CD4-positive, alpha-beta T cell treated with Interferon alpha-2 for 1 hour (primary cell): Measurements from ENCODE around the gene HAVCR2.
A peak's percentile ranks its signal among the peaks of the same experiment; 100 is the strongest.

Source experiments
- DNase-seq, 2 donors: peaks; one replicate each; pipeline ENCODE4 v3.0.0-alpha.2; 2020 to 2022

The HAVCR2 gene

GRCh38 chr5:157108976-157109375 lies at the start of gene HAVCR2:
HAVCR2 (minus strand) TSS chr5:157109044; CDS start chr5:157108983, 61 bp downstream.
- peak; percentile 60 to 66 for DNase-seq

DNA sequence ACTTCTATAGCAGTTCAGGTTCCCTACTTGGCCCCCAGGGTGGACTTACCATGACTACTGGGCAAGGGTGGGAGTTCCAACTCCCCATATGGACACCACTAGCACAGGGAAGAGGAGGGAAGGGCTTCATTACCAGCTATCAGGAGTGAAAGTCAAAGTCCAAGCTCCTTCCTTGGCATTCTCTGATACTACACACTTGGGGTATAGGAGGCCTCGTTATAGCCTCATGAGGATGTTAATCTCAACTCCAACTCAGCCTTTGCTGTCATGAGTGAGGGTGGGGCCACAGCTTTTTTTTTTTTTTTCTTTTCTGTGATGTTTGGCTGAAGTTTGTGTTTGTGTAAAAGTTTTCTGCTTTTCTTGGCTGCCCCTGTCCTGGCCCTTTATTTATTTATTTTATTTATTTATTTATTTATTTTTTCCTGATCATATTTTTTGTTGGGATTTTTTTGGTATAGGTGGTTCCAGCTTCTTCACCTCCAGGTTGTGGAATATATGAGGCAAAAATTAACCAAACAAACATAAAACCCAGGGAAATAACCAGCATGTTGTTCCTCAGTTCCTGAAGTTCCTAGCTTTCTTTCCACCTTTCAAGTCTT lies 48.5 kb upstream of the HAVCR2 start:
- no peak for DNase-seq

DNA sequence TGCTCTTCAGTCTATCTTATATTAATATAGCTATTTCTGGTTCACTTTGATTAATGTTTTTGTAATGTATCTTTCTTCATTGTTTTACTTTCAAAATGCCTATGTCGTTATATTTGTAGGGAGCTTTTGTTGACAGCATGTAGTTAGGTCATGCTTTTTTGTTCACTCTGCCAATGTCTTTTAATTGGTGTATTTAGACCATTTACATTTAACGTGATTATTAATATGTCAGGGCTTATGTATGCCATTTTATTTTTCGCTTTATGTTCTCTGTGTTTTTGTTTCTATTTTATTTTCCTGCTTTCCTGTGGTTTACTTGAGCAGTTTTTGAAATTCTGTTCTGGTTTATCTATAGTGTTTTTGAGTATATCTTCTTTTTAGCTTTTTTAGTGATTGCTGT lies 46.5 kb upstream of the HAVCR2 start:
- DNase-seq = no peak

DNA sequence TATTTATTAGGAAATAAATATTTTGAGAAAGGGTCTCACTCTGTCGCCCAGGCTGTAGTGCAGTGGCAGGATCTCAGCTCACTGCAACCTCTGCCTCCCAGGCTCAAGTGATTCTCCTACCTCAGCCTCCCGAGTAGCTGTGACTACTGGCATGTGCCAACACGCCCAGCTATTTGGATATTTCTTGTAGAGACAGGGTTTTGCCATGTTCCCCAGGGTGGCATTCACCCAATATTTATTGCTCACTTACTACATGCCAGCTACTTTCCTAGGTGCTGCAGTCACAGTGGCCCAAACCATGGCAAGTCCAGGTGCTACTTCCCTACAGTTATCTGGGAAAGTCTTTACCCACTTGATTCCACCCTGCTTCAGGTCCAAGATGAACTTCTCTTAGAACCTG lies 42.2 kb upstream of the HAVCR2 start:
- DNase-seq = no peak

DNA sequence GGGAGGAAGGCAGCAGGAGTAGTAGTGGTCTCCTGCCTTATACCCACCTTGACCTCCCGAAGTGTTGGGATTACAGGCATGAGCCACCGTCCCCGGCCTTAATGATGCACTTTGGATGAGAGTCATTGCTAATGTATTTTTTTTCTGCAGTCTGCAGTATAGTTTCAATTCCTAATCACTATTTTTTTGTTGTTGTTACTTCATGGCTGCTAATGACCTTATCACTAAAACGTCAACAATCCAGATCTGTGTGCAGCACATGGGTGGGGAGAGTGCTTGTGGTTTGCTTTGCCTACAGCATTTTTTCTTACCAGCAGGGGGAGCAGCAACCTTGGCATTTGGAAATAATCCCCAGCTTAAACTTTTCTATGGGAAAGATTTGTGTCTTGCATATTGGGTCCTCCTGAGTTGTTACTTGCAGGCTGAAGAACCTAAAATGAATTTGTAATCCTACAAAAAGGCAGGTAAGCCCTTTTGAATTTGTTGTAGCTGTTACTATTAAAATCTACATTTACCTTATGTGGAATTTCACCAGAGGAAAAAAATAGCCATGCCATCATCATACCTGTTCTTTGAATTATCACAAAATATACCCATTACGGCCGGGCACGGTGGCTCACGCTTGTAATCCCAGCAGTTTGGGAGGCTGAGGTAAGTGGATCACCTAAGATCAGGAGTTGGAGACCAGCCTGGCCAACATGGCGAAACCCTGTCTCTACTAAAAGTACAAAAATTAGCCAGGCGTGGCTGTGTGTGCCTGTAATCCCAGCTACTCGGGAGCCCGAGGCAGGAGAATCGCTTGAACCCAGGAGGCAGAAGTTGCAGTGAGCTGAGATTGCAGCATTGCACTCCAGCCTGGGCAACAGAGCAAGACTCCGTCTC lies 40.1 kb upstream of the HAVCR2 start:
- peak; percentile 79 to 91 for DNase-seq

GRCh38 chr5:157143127-157143971 lies 34.5 kb upstream of the HAVCR2 start:
- peak; percentile 33 to 63 for DNase-seq

- peak; percentile 97 to 98 for DNase-seq
These were observed 33.7 kb upstream of the HAVCR2 start, which contains the start of gene MED7 for GRCh38 chr5:157142317-157143126. MED7 (minus strand) TSS chr5:157142865; CDS start chr5:157139431, 3,434 bp downstream.

DNA sequence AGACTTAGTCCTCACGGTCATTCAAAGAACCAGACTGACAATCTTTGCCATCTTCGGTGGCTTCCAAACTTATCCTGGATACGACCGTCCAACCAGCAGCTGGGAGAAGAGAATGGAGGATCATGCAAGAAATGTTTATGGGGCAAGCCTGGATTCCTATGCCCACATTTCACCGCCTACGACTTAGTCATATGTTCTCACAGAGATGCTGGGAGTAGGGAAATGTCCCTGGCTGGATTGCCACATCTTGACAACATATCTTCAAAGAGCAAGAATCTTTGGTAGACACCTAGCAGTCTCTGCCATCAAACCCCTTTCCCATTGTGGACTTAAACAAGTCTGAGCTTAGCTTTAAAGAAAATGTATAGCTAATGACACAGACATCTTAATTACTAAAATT lies 28.8 kb upstream of the HAVCR2 start:
- no peak for DNase-seq

- no peak for DNase-seq
These were observed 23.4 kb upstream of the HAVCR2 start for GRCh38 chr5:157132281-157132612.

DNA sequence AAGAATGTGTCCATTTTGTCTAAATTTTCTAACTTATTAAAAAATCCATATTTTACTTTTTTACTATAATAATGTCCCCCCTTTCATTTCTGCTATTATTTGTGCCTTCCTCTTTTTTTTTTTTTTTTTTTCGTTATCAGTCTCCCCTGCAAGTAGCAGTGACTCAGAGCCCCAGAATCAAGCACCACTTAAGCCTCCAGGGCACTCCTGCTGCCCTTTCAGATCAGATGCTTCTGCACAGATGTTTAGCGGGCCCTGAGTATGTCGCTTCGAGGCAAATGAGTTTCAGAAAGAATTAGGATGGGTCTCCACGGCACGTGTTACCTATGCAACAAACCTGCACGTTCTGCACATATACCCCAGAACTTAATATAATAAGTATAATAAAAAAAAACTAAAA lies 22.1 kb upstream of the HAVCR2 start:
- no peak for DNase-seq

DNA sequence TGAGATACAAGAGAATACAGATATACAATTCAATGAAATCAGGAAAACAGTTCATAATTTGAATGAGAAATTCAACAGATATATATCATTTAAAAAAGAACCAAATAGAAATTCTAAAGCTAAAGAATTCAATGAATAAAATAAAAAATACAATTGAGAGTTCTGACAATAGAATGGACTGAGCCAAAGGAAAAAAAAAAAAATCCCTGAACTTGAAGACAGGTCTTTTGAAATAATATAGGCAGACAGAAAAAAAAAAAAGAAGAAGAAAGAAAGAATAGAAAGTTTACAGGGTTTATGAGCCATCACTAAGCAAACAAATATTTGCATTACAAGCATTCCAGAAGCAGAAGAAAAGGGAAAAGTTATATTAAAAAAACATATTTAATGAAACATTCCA lies 12.9 kb upstream of the HAVCR2 start:
- DNase-seq = no peak

GRCh38 chr5:157120102-157120501 lies 11.3 kb upstream of the HAVCR2 start:
- DNase-seq = no peak

DNA sequence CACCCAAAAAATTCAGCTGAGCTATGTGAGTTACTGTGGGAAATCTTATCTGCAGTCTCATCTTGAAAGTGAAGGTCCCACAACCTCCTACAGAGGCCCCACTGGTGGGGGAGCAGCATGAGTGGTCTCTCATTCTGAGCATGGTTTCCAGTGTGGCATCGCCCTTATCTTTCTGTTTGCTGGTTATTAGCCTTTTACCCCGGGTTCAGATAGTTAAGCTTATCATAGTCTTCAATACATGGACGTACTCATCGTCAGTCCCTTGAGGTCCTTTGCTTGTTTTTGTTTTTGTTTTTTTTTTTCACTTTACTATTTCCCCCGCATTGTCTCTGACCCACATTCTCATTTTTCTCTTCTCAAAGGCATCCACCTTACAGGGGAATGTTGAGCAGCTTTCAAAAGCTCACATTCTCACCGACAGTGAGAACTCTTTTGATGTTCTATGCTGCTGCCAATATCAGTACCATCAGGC lies 7.7 kb upstream of the HAVCR2 start:
- DNase-seq = no peak

DNA sequence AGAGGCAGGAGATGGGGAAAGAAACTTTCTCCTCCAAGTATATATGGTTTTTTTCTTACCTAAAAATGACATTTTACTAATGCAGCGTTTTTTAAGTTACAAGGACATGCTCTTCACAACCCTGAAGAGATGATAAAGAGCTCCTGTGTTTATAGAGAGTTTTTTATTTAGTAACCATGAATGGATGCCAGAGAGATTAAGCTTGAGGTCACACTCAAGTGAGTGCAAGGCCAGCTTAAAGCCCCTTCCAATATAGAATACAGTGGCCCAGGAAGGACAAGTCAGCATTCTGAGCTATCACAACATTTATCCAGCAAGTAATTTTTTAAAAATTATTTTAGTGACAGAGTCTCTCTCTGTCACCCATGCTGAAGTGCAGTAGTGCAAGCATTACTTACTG lies 6.7 kb upstream of the HAVCR2 start:
- DNase-seq = no peak

DNA sequence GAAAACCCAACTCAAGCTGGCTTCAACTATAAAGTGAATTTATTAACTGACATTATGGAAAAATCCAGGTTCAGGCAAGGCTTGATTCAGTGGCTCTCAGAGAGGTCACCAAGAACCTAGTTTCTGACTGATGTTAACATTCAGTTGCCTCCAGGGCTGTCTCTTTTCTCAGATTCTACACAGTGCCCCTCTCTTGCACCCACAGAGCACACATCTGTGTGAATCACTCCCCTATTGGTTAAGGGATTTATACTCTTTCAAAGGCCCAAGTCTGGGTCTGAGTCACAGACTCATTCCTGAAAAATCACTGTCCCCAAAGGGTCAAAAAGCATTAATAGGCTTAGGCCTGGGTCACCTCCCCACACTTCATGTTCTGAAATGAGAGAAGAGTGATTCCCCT lies 6.2 kb upstream of the HAVCR2 start:
- DNase-seq = no peak

DNA sequence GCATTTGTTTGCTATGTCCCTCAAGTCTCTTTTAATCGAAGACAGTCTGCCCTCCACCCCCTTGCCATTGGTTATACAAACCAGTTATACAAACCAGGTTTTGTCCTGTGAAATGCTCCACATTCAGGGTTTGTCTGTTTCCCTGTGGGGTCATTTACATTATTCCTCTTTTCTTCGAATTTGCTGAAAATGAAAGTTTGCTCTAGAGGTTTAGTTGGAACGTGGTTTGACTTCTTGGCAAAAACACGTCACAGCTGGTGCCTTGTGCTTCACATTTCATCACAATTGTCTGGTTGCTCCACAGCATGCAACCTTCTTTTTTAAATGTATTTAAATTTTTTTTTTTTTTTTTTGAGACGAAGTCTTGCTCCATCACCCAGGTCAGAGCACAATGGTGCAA lies 4.2 kb upstream of the HAVCR2 start:
- peak; percentile 19 to 61 for DNase-seq

- DNase-seq = peak; percentile 40 to 59
These were observed 900 bp upstream of the HAVCR2 start for GRCh38 chr5:157109744-157110143.

DNA sequence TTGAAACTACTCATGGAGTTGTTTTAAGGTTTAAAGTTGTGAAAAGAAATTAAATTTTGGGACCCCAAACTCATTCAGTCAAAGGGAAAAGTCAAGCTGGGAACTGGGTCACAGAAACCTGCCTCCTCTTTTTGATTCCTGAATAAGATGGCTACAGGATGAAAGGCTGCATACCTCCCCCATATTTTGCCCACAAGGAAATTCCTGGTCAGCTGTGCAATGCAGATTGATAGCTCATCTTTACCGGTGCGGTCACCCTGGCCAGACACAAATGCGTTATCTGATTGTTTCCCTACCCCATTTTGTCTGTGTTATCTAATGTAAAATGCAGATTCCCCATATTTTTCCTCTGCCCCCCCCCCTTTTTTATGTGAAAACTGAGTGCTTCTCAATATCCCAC lies 1.3 kb downstream of the HAVCR2 start:
- DNase-seq = no peak

DNA sequence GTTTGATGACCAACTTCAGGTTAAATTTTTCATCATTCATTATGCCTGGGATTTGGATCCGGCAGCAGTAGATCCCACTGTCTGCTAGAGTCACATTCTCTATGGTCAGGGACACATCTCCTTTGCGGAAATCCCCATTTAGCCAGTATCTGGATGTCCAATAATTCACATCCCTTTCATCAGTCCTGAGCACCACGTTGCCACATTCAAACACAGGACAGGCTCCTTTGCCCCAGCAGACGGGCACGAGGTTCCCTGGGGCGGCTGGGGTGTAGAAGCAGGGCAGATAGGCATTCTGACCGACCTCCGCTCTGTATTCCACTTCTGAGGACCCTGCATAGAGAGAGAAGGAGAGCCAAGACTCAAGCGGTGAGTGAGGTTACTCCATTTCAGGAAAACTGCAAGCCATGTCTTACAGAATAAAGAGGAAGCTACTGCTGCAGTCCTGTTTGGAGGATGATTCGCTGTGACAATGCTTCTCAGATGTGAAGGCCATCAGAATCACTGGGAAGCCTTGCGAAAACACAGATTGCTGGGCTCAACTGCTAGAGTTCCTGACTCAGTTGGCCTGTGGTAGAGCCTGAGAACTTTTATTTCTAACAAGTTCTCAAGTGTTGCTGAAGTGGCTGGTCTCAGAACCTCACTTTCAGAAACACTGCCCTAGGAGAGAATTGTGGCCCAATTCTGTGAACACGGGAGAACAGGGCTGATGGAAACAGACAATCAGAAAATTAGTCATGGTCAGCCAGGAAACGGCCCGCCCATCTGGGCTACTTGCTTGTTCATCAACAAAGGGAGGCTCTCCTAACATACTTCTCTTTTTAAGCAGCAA lies 2.0 kb downstream of the HAVCR2 start:
- DNase-seq = peak; percentile 29 to 65

- DNase-seq = peak in 1 of 2 donors; percentile 34
These were observed 8.6 kb downstream of the HAVCR2 start for GRCh38 chr5:157100140-157100679.

- DNase-seq = no peak
These were observed 20.4 kb downstream of the HAVCR2 start for GRCh38 chr5:157088342-157088990.
